HG02973 (cell line): ENCODE data around the gene DET1.
"Not testable (repeated sequence)": the region's sequence is repeated elsewhere in the genome, so short reads cannot be mapped to it uniquely, and the experiment has no call there.

Experiments
- ATAC-seq: cut with Tn5 transposase; IDR thresholded peaks from one replicate; pipeline ENCODE4 v1.9.1; 2021; ENCODE audit warnings: moderate library complexity; ENCODE audit not compliant: unreplicated experiment

Gene DET1

DNA sequence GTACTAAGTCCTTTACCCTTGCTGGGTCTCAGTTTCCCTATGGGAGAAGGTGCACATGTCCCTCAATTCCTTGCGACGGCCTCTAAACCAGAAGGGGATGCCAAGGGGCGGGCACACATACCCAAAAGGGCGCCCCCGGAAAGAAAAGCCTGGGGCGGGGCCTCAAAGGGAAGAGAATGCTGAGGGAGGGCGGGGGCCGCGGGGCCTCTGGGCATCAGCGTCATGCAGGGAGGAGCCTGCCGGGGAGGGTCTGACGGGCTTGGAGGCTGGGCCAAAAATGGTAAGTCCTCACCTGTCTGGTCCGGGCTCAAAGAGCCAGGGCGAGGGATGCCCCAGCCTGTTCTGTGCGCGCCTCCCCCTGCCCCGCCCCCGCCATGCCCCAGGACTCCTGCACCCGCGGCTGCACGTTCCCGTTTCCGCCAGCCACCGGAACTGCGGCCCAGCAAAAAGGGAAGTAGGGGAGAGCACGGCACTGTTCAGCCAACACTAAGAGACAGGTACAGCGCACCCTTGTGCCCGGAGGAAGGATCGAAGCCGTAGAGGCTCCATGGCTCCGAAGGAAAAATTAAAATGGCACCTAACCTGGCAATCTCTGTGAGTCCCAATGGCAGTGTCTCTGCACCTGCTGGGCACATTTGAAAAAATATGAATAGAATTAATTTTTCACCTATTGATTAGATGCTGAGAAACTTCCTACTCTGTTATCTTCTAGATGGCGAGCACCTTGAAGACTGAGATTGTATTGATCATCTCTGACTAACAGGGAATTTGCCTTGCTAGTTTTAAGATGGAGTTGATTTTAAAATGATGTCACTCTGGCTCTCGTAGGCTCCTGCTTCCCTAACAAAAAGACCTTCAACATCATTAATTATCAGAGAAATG lies at the start of gene DET1:
Gene DET1 (minus strand): TSS at position 434 of the 882 bp plus-strand sequence. CDS start 14,976 bp downstream, outside the sequence.
- peak; percentile 98 for ATAC-seq

DNA sequence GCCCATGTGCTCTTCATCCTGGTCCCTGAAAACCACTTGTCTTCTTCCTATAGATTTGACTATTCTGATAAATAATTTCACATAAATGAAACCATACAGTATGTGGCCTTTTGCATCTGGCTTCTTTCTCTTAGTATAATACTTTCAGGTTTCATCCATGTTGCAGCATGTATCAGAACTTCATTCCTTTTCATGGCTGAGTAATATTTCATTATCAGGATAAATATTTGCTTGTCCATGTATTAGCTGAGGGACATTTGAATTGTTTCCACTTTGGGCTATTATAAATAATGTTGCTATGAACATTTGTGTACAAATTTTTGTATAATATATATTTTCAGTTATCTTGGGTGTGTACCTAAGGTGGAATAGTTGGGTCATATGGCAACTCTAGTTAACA lies 44.9 kb upstream of the DET1 start:
- ATAC-seq, result no peak

DNA sequence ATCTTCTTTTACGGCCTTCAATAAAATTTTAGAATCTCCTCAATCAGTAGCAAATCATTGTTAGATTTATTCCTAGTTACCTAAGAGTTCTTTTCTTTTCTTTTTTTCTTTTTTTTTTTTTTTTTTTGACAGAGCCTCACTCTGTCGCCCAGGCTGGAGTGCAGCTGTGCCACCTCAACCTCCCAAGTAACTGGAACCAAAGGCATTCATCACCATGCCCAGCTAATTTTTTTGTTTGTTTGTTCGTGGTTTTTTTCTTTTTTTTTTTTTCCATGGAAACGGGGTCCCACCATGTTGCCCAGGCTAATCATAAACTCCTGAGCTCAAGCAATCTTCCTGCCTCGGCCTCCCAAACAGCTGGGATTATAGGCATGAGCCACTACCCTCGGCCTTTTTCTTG lies 44.3 kb upstream of the DET1 start:
- no peak for ATAC-seq

DNA sequence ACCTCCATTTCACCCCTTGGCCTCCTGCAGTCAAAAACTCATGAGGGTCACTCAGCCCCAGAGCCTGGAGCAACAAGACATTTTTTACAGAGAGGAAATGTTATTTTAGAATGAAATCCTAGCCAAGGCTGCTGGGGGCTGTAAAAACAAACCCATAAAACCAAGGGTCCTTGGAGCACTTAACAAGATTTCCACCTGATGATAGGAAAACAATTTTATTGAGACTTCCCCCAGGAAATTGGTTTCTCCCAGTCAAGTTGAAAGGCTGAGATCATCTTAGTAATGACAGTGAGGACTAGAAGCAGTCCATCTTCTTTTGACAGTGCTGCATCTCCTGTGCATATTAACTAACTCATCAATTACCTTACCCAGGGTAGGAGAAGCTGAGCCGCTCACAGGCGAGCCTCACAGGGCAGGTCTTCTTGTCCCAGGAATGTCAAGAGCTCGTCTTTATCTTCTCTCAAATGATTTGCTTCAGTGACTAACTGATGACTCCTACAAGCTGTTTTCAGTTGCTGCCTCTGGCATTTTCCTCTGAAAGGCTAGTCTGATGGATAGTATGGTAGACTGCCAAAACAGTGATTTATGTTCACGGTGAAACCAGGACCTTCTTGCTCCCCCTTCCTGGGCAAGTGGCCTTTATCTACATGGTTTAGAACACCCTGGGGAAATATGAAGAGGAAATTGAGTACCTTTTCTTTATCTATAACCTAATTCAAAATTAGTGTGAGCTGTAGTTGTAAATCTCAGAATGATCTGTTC lies 40.1 kb upstream of the DET1 start:
- no peak for ATAC-seq

DNA sequence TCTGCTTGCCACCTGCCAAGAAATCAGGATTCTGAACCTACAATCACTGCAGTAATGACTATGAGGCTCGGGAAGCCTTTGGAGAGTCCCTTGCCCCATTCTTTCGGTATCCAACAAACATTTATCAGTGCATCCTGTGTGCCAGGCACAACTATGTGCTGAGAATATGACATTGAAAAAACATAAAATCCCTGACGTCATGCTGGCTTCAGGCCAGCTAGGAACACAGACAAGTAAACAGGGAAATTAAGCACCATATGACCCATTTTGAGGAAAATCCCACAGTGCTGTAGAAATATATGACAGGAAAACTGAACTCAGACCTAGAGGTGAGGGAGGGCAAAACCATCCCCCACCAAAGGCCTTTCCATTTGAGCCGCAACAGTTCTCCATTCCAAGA lies 34.1 kb upstream of the DET1 start:
- no peak for ATAC-seq

DNA sequence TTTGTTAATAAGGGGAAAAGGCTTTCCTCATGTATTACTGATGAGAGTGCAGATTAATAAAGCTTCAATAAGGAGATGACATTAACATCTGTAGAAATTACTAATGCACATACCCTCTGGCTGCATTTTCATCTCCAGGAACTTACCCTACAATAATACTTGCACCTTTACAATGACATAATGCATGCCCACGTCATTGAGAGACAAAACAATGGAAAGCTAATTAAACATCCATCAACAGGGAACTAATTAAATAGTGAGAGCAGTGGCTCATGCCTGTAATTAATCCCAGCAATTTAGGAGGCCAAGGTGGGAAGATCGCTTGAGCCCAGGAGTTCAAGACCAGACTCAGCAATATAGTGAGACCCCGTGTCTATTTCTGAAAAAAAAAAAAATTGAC lies 32.8 kb upstream of the DET1 start:
- no peak for ATAC-seq

DNA sequence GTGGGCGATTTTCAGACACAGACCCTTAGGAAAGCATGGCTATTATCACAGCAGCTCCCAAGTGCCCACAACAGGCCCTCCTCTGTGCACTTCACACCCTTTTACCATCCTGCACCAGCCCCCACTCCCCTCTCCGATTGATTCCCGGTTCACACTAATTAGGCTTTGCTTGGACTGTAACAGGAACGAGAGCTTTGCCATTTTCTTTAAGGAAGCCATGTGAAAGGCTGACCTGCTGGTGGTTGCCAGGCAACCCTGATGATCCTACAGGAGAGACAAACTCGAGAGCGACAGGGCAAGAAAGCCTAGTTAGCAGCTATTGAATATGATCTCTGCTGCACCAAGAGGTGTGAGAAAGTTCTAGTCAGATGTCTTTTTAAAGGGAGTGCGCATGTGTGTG lies 28.2 kb upstream of the DET1 start:
- no peak for ATAC-seq

DNA sequence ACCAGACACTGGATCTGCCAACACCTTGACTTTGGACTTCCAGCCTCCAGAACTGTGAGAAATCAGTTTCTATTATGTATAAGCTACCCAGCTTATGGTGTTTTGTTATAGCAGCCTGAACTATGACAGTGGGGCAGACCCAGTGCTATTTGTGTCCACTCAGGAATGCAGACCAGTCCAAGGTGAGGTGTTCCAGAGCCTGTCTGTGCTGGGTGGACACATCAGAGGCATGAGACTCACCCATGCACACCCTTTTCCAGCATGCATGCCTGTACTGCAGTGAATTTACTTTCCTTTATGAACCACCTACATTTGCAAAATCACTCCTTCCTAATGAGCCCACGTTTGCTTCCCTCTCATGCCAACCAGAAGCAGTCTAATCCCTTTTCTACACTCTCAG lies 27.6 kb upstream of the DET1 start:
- ATAC-seq, result no peak

DNA sequence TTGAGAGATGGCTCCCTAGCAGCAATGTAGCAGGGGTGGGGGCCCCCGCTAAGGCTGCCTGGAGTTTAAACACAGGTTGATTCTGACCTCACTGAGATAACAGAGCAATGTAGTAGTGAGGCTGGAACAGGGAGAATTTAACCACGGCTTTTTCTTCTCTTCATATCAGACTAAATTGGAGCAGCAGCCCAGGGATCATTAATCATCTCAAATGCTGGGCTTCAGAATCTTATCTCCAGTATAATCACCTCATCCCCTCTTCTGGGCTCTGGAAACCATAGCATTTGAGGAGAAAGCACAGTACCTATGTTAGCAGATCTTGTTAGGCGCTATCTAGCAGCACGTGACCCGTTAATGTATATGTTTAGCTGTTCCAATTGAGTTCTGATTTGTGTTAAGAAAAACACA lies 25.4 kb upstream of the DET1 start:
- no peak for ATAC-seq

DNA sequence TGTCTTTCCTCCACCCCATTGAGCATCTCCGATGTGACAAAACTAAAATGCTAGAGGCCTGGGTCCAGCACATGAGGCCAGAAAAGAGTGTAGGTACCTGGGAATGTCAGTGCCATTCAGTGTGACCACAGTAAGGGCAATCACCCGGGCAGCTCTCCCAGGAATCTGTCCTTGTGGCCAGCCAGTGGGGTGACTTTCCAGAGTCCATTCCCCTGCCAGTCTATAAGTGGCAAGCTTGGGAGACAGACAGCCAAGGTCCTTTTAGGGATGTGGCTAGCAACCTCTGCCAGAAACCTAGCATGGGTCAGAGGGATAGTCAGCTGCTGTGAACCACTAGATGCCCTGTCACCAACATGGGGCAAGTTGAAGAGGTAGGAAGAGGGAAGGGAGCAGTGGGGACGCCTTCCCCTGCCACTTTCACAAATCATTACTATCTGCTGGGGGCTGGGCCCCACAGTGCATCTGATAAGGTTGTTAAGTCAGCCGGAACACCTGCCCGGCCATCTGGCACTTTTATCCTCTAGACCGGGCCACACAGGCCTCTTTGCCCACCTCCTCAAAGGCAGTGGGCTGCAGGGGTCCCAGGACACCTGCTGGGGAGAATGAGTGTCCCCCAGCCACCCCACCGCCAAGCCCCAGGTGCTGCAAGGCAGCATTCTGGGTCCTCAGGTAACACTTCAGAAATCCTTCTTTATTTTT lies 24.8 kb upstream of the DET1 start:
- no peak for ATAC-seq

DNA sequence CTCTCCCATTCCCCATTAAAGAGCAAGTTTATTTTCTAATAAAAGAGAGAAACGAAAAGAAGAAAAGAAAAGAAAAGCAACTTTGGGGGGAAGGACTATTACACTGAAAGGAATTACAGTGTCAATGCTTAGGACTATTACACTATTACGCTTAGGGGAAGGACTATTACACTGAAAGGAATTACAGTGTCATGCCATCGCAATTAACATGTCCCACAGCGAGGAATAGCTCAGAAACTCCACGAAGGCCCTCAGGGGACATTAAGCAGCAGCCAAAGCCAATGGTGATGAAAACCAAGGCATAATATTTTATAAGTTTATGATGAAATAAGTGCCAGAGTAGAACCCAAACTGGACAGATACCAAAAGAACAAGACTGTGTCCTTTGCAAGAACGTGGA lies 22.1 kb upstream of the DET1 start:
- no peak for ATAC-seq

DNA sequence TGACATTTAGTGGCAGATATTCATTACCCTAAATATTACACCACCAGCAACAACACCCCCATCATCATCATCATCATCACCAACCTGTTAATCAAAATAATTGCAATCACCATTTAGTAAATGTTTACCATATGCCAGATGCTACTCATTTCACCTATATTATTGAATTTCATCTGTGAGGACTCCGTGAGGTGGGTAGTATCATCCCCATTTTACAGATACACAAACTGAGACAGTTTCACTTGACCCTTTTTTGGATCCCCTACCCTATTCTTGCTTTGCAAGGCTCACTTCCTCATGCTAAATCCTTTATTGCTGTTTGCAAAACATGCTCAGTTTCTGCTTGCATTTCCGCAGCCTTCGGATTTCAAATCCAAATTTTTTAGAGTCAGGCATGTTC lies 18.3 kb upstream of the DET1 start:
- no peak for ATAC-seq

DNA sequence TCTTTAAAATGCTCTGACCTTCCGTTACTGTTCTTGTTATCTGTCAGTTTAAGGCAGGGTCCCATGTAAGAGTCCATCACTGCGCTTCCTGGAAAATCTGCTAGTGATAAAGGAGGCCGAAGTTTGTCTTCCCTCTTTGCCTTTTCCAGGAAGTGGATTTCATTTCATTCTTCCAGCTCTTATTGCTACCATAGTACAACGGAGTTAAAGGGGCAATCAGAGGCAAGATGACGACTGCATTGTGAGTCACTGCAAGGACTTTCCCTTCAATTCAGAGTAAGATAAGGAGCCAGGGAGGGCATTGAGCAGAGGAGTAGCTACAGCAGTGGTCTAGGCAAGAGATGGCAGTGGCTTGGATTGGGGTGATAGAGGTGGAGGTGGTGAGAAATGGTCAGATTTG lies 17.2 kb upstream of the DET1 start:
- no peak for ATAC-seq

DNA sequence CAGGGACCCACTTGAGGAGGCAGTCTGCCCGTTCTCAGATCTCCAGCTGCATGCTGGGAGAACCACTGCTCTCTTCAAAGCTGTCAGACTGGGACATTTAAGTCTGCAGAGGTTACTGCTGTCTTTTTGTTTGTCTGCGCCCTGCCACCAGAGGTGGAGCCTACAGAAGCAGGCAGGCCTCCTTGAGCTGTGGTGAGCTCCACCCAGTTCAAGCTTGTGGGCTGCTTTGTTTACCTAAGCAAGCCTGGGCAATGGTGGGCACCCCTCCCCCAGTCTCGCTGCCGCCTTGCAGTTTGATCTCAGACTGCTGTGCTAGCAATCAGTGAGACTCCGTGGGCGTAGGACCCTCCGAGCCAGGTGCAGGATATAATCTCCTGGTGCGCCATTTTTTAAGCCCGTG lies 13.1 kb upstream of the DET1 start:
- not testable (repeated sequence) for ATAC-seq

DNA sequence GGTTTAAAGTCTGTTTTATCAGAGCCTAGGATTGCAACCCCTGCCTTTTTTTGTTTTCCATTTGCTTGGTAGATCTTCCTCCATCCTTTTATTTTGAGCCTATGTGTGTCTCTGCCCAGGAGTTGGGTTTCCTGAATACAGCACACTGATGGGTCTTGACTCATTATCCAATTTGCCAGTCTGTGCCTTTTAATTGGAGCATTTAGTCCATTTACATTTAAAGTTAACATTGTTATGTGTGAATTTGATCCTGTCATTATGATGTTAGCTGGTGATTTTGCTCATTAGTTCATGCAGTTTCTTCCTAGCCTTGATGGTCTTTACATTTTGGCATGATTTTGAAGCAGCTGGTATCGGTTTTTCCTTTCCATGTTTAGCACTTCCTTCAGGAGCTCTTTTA lies 11.5 kb upstream of the DET1 start:
- ATAC-seq, result not testable (repeated sequence)

DNA sequence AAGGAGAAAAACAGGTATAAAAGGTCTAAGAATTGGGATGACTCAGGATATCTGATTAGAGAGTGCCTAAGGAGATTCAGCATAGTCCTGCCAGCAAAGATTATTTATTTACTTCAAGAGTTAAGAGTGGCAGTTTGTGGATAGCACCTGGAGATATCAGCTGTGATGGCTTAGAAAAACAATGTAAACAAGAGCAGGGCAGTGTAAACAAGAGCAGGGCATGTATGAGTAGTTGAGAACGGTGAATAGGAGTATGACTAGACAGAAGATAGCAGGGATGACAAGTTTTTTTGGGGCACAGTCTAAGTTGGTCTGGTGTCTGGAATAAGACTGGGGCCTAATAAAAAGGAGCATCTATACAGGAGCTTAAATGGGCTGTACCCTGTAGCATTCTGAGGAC lies 1.5 kb upstream of the DET1 start:
- not testable (repeated sequence) for ATAC-seq

DNA sequence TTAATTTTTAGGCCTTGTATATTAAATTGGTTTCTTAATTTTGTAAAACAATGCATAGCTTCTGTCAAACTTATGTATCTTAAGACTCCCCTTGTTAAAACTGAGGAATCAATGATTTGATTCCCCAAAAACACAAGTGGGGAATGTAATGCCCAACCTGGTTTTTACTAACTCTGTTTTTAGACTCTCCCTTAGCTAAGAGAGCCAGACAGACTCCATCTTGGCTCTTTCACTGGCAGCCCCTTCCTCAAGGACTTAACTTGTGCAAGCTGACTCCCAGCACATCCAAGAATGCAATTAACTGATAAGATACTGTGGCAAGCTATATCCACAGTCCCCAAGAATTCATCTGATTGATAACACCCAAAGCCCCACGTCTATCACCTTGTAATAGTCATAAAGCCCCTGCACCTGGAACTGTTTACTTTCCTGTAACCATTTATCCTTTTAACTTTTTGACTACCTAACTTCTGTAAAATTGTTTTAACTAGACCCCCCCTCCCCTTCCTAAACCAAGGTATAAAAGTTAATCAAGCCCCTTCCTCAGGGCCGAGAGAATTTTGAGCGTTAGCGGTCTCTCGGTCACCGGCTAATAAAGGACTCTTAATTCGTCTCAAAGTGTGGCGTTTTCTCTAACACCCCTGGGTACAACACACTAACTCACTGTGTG lies 768 bp downstream of the DET1 start:
- not testable (repeated sequence) for ATAC-seq

DNA sequence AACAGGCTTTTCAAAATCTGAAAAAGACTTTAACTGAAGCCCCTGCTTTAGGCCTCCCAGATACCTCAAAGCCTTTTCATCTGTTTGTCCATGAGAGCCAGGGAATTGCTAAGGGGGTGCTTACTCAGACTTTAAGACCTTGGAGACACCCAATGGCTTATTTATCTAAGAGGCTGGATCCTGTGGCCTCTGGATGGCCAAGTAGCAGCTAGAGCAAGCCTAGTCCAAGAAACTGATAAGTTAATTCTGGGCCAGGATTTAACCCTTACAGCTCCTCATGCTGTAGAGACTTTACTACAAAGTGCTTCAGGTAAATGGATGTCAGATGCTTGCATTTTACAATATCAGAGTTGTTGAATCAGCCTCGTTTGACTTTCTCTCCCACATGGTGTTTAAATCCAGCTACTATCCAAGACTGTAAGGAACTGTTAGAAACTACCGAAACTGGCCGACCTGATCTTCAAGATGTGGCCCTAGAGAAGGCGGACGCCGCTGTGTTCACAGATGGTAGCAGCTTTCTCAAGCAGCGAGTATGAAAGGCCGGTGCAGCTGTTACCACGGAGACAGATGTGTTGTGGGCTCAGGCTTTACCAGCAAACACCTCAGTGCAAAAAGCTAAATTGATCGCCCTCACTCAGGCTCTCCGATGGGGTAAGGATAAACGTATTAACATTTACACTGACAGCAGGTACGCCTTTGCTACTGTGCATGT lies 3.3 kb downstream of the DET1 start:
- ATAC-seq, result no peak

DNA sequence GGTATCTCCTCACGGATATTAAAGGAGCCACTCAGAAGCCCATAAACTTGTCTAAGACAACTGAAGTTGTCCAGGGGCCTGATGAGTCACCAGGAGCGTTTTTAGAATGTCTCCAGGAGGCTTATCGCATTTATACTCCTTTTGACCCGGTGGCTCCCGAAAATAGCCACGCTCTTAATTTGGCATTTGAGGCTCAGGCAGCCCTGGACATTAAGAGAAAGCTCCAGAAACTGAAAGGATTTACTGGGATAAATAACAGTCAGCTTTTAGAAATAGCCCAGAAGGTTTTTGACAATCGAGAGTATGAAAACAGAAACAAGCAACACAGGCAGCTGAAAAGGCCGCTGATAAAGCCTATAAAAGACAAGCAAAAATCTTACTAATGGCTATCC lies 4.1 kb downstream of the DET1 start:
- no peak for ATAC-seq

DNA sequence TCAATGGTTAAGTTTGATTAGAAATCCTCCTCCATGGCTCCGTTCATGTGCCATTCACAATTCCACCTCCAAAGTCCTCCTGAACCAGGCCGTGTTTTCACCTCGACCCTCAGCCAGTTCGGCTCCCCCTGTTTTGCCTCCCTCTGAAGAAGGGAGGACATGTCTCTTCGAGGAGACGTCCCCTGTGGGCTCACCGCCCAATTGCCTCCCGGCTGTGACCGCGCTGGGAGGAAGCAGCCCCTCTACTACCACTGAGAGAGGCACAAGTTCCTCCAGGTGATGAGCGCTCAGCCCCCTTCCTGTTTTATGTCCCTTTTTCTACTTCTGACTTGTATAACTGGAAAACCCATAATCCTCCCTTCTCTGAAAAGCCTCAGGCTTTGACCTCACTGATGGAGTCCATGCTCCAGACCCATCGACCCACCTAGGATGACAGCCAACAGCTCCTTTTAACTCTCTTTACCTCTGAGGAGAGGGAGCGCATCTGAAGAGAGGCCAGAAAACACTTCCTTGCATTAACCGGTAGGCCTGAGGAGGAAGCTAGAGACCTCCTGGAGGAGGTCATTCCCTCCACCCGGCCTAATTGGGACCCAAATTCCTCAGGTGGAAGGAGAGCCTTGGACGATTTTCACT lies 4.7 kb downstream of the DET1 start:
- ATAC-seq, result no peak
